Gastroesophageal sphincter (tissue), 3 donors: ENCODE results near the gene PRKAR2A.
"Not testable (repeated sequence)": the region's sequence is repeated elsewhere in the genome, so short reads cannot be mapped to it uniquely, and the experiment has no call there.

Experiments
- EP300 ChIP-seq: sonication (generic); formaldehyde crosslinking; IDR thresholded peaks from one replicate; pipeline ENCODE4 v1.6.1; 2017; ENCODE audit warnings: antibody characterized with exemption, mild to moderate bottlenecking
- POLR2A ChIP-seq, 2 donors: fragments of 450-650 bp; IDR thresholded peaks; one replicate each; pipeline ENCODE4 v1.6.1; 2017; ENCODE audit warnings: antibody characterized with exemption in 2 of 2, mild to moderate bottlenecking in 2 of 2, moderate library complexity in 1 of 2
- TF ChIP-seq, protein P1 (sequence below), 4 experiments: fragments of 200-600 bp in 2 of 4; fragments of 450-650 bp in 2 of 4; sonication (generic) in 1 of 4; IDR thresholded peaks; one replicate each; pipeline ENCODE4 v1.5.1; 2017 to 2019; ENCODE audit warnings: antibody characterized with exemption in 4 of 4, mild to moderate bottlenecking in 2 of 4, moderate library complexity in 2 of 4

DNA sequence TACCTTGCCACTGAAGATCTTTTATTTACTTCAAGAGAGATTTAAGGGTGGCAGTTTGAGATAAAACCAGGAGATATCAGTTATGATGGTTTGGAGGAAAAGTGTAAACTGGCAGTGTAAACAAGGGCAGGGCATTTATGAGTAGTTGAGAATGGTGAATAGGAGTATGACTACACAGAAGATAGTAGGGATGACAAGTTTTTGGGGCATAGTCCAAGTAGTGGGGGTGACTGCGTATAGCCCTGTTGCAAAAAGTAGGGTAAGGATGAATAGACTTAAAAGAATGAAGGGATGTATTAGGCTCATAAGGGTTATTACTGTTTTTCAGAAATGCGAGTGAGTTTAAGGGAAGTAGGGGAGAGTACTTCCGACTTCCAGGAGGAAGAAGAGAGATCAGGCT lies 124.4 kb downstream of the PRKAR2A start:
- TF ChIP-seq EP300; POLR2A (IDR thresholded peaks at IDR 0.05): not testable (repeated sequence)
- TF ChIP-seq, protein P1, sequence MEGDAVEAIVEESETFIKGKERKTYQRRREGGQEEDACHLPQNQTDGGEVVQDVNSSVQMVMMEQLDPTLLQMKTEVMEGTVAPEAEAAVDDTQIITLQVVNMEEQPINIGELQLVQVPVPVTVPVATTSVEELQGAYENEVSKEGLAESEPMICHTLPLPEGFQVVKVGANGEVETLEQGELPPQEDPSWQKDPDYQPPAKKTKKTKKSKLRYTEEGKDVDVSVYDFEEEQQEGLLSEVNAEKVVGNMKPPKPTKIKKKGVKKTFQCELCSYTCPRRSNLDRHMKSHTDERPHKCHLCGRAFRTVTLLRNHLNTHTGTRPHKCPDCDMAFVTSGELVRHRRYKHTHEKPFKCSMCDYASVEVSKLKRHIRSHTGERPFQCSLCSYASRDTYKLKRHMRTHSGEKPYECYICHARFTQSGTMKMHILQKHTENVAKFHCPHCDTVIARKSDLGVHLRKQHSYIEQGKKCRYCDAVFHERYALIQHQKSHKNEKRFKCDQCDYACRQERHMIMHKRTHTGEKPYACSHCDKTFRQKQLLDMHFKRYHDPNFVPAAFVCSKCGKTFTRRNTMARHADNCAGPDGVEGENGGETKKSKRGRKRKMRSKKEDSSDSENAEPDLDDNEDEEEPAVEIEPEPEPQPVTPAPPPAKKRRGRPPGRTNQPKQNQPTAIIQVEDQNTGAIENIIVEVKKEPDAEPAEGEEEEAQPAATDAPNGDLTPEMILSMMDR (IDR thresholded peaks at IDR 0.05): not testable (repeated sequence)
